HG03175 (cell line): Measurements from ENCODE around the gene NGFR.

Experiments used
- ATAC-seq: cut with Tn5 transposase; IDR thresholded peaks from one replicate; pipeline ENCODE4 v1.9.1; 2021; ENCODE audit warnings: mild to moderate bottlenecking, moderate library complexity; ENCODE audit not compliant: unreplicated experiment

NGFR gene

GRCh38 chr17:49557312-49558024 lies 62.4 kb downstream of the NGFR start:
- no peak for ATAC-seq
